Measurements from ENCODE around the gene TMEM233.

TMEM233 gene

GRCh38 chr12:119593578-119594398, at the start of gene TMEM233:
Gene TMEM233, plus strand, starts transcription at chr12:119593774. Its CDS starts 75 bp downstream, at chr12:119593849.
- POLR2A ChIA-PET (ENCODE audit: low non-redundant PET) = no interaction called here
- CTCF ChIA-PET = no interaction called here
- no peak within 1 kb of the TSS for H3K27ac ChIP-seq
- DNase-seq (ENCODE audit: low spot score) = no peak
- no peak for TF ChIP-seq CTCF (conservative IDR thresholded peaks at IDR 0.05; ENCODE audit: low read depth)

GRCh38 chr12:119544765-119545625, 48.6 kb upstream of the TMEM233 start:
- CTCF ChIA-PET = interaction anchor here (0.6 to 3.8 kb wide), 9 partner anchors 19 to 1169 kb away, joined by 3 to 19 read pairs (median 4); partner anchors contain the start of gene SUDS3

GRCh38 chr12:119546340-119546739, 47.2 kb upstream of the TMEM233 start:
- ChIA-PET CTCF (interaction anchor here (0.9 kb wide), 1 partner anchor 133 kb away, joined by 3 read pairs; no protein-coding TSS in a partner anchor), POLR2A (ENCODE audit: low non-redundant PET) (no interaction called here)
- no peak overlapping the region for H3K27ac ChIP-seq
- TF ChIP-seq CTCF (conservative IDR thresholded peaks at IDR 0.05; ENCODE audit: low read depth) = no peak
- no peak for DNase-seq (ENCODE audit: low spot score)

More at GRCh38 chr12:119544765-119545625, 48.6 kb upstream of the TMEM233 start:
- peak; percentile 82 for TF ChIP-seq CTCF (conservative IDR thresholded peaks at IDR 0.05; ENCODE audit: low read depth)
- no peak overlapping the region for H3K27ac ChIP-seq
- POLR2A ChIA-PET (ENCODE audit: low non-redundant PET) = no interaction called here
- DNase-seq (ENCODE audit: low spot score) = peak; percentile 84

GRCh38 chr12:119547001-119547400, 46.6 kb upstream of the TMEM233 start:
- TF ChIP-seq CTCF (conservative IDR thresholded peaks at IDR 0.05; ENCODE audit: low read depth) = no peak
- ChIA-PET POLR2A (ENCODE audit: low non-redundant PET) (no interaction called here), CTCF (interaction anchor here (0.9 kb wide), 1 partner anchor 134 kb away, joined by 3 read pairs; no protein-coding TSS in a partner anchor)
- no peak for DNase-seq (ENCODE audit: low spot score)
- H3K27ac ChIP-seq = no peak overlapping the region

GRCh38 chr12:119556854-119557253, 36.7 kb upstream of the TMEM233 start:
- ChIA-PET CTCF (no interaction called here), POLR2A (ENCODE audit: low non-redundant PET) (no interaction called here)
- TF ChIP-seq CTCF (conservative IDR thresholded peaks at IDR 0.05; ENCODE audit: low read depth) = no peak
- no peak overlapping the region for H3K27ac ChIP-seq
- no peak for DNase-seq (ENCODE audit: low spot score)

- no peak overlapping the region for H3K27ac ChIP-seq
- no peak for TF ChIP-seq CTCF (conservative IDR thresholded peaks at IDR 0.05; ENCODE audit: low read depth)
- ChIA-PET CTCF (no interaction called here), POLR2A (ENCODE audit: low non-redundant PET) (no interaction called here)
- no peak for DNase-seq (ENCODE audit: low spot score)
Observed at GRCh38 chr12:119565404-119565803, 28.2 kb upstream of the TMEM233 start.

Measured in RWPE1 (cell line).